GM12878 (cell line): ENCODE results near the gene ZNF281. TPM values are rescaled to one million over a fixed set of nuclear protein-coding genes. Genes with fewer than 3 reads are reported as not detected.

Source experiments
- ATAC-seq: fragments of 200-7000 bp; cut with Tn5 transposase; 3 replicates; pipeline ENCODE4 v1.9.1; 2020; ENCODE audit warnings: mild to moderate bottlenecking, moderate library complexity
- BruUV-seq: library from RNA; stranded (reverse); fragments of 400-500 nt; replicated peaks from 2 replicates; lab custom pipeline; 2021; lab: Mats Ljungman, UMichigan
- CTCF ChIA-PET: fragments of 300-600 bp; sonication (Branson Sonifier 250); formaldehyde crosslinking; extraction: SDS; loops from one replicate; lab custom pipeline; 2021; ENCODE audit warnings: inconsistent platforms; lab: Yijun Ruan, JAX
- POLR2A ChIA-PET: fragments of 350-600 bp; formaldehyde crosslinking; extraction: SDS; loops from one replicate; lab custom pipeline; 2021; ENCODE audit warnings: inconsistent platforms; lab: Charles Lee
- RAD21 ChIA-PET: fragments of 300-600 bp; sonication (Branson Sonifier 250); formaldehyde crosslinking; loops from one replicate; lab custom pipeline; 2023; ENCODE audit warnings: antibody characterized with exemption; ENCODE audit not compliant: unreplicated experiment; lab: Charles Lee
- SMC1A ChIA-PET: fragments of 300-600 bp; sonication (Branson Sonifier 250); formaldehyde crosslinking; loops from one replicate; lab custom pipeline; 2023; ENCODE audit not compliant: unreplicated experiment, uncharacterized antibody; lab: Charles Lee
- DNase-seq: peaks from one replicate; pipeline ENCODE4 v3.0.0-alpha.2; 2011; ENCODE audit warnings: low read depth, low spot score
- FAIRE-seq: peaks from 3 replicates; lab custom pipeline; 2011; peaks lifted over from hg19 to GRCh38; lab: Jason Lieb, UNC
- H2AFZ ChIP-seq: 2 replicates; pipeline ENCODE4 v1.6.0; 2011; ENCODE audit warnings: low read depth, low read length, control low read depth; ENCODE audit not compliant: control insufficient read depth
- H3K27ac ChIP-seq: 2 replicates; pipeline ENCODE4 v1.5.1; 2011; ENCODE audit warnings: control low read depth; ENCODE audit not compliant: control insufficient read depth, insufficient read depth
- H3K27me3 ChIP-seq, 2 experiments: replicated peaks in 1 of 2; 2 replicates each; pipeline versions ENCODE4 v1.6.0 to v1.6.1; 2011; ENCODE audit warnings: low read length in 1 of 2; ENCODE audit not compliant: control insufficient read depth in 2 of 2, insufficient read depth in 2 of 2
- H3K36me3 ChIP-seq, 2 experiments: 2 replicates each; pipeline ENCODE4 v1.5.1; 2011; ENCODE audit warnings: low read length in 1 of 2; ENCODE audit not compliant: control insufficient read depth in 2 of 2, insufficient read depth in 2 of 2
- H3K4me1 ChIP-seq: 2 replicates; pipeline ENCODE4 v1.6.1; 2011; ENCODE audit warnings: mild to moderate bottlenecking, low read length, moderate library complexity, mixed read lengths; ENCODE audit not compliant: control insufficient read depth, insufficient read depth
- H3K4me2 ChIP-seq: 2 replicates; pipeline ENCODE4 v1.6.0; 2011; ENCODE audit warnings: control low read depth; ENCODE audit not compliant: control insufficient read depth, insufficient read depth
- H3K4me3 ChIP-seq: fragments of 200-600 bp; sonication (generic); 2 replicates; pipeline ENCODE4 v1.5.1; 2016
- H3K79me2 ChIP-seq: 2 replicates; pipeline ENCODE4 v1.6.0; 2011; ENCODE audit warnings: low read length; ENCODE audit not compliant: control insufficient read depth, insufficient read depth
- H3K9ac ChIP-seq: 2 replicates; pipeline ENCODE4 v1.8.0; 2011; ENCODE audit warnings: low read length, control low read depth, mixed read lengths; ENCODE audit not compliant: control insufficient read depth, insufficient read depth
- H3K9me3 ChIP-seq: replicated peaks from 3 replicates; pipeline ENCODE4 v1.5.1; 2011; ENCODE audit warnings: mild to moderate bottlenecking, low read length; ENCODE audit not compliant: control insufficient read depth, insufficient read depth
- H4K20me1 ChIP-seq: 2 replicates; pipeline ENCODE4 v1.6.0; 2011; ENCODE audit not compliant: control insufficient read depth, insufficient read depth
- BMI1 ChIP-seq: fragments of 450-650 bp; IDR thresholded peaks from 2 replicates; pipeline ENCODE4 v1.6.1; 2016; ENCODE audit warnings: mild to moderate bottlenecking, moderate library complexity, borderline replicate concordance
- CHD1 ChIP-seq: IDR thresholded peaks from 2 replicates; pipeline ENCODE4 v1.6.1; 2012; ENCODE audit warnings: low read depth, low read length, improper control_type of control experiment
- FOXM1 ChIP-seq: IDR thresholded peaks from 2 replicates; pipeline ENCODE4 v1.6.1; 2012; ENCODE audit warnings: low read depth, mild to moderate bottlenecking, inconsistent platforms, low read length, moderate library complexity
- IRF4 ChIP-seq: IDR thresholded peaks from 2 replicates; pipeline ENCODE4 v1.6.1; 2011; ENCODE audit warnings: low read depth, low read length
- SP1 ChIP-seq: IDR thresholded peaks from one replicate; pipeline ENCODE4 v1.6.1; 2011; ENCODE audit warnings: low read depth, low read length
- TARDBP ChIP-seq: IDR thresholded peaks from 2 replicates; pipeline ENCODE4 v1.6.1; 2016; ENCODE audit warnings: borderline replicate concordance
- TCF12 ChIP-seq: IDR thresholded peaks from 2 replicates; pipeline ENCODE4 v1.6.1; 2011; ENCODE audit warnings: low read depth, mild to moderate bottlenecking, low read length
- WGBS: methylation state at CpG from one replicate; pipeline ENCODE4 v1.1.6; 2016; ENCODE audit warnings: low lambda C conversion rate; ENCODE audit not compliant: insufficient replicate concordance, insufficient coverage; ENCODE audit errors: missing lambda C conversion rate; 5-methylcytosine and 5-hydroxymethylcytosine counted together
- in situ Hi-C: fragments of 300-500 bp; cut with MboI; formaldehyde crosslinking; loops from 9 replicates; pipeline ENCODE4 v1.14.3; 2018; ENCODE audit warnings: mixed read lengths
- intact Hi-C: fragments of 100-400 bp; cut with micrococcal nuclease; formaldehyde crosslinking; loops from one replicate; pipeline ENCODE4 v1.14.2; 2022; ENCODE audit not compliant: unreplicated experiment
- polyA plus RNA-seq, 11 experiments: library from polyadenylated mRNA; depleted of rRNA in 4 of 11; unstranded in 6 of 11; stranded (reverse) in 5 of 11; fragments of >200 nt; fragmentation: Nextera tagmentation in 4 of 11; fragmentation: Illumina TruSeq in 1 of 11; extraction: Ambion mirVana in 4 of 11; extraction: Trizol in 1 of 11; gene quantifications; 1 replicate in 1 of 11; 2 replicates in 10 of 11; pipeline versions ENCODE4 v1.2.1 to v1.2.3, GENCODE V29; 2011 to 2016; ENCODE audit warnings: inconsistent platforms in 2 of 11, missing spikeins in 2 of 11, low read depth in 1 of 11
- total RNA-seq, 4 experiments: library from RNA; depleted of rRNA in 3 of 4; stranded (reverse); fragments of >200 nt in 3 of 4; fragmentation: Illumina TruSeq in 1 of 4; extraction: Trizol in 1 of 4; gene quantifications; 2 replicates each; pipeline versions ENCODE4 v1.2.1 to v1.2.3, GENCODE V29; 2013 to 2021
- TF ChIP-seq, protein P1 (sequence below): fragments of 450-650 bp; IDR thresholded peaks from 2 replicates; pipeline ENCODE4 v1.6.1; 2017; ENCODE audit warnings: antibody characterized with exemption, mild to moderate bottlenecking, moderate library complexity
- TF ChIP-seq, protein P2 (sequence below): fragments of 450-650 bp; IDR thresholded peaks from 2 replicates; pipeline ENCODE4 v1.6.1; 2017; ENCODE audit warnings: mild to moderate bottlenecking, moderate library complexity

Gene ZNF281
- total and polyA plus RNA-seq, 10 of the 15 experiments (the other 5 are each of a cell fraction or from before 2014, with no cell fraction given): 8.3 to 21.8 (median 15.4) TPM

DNA sequence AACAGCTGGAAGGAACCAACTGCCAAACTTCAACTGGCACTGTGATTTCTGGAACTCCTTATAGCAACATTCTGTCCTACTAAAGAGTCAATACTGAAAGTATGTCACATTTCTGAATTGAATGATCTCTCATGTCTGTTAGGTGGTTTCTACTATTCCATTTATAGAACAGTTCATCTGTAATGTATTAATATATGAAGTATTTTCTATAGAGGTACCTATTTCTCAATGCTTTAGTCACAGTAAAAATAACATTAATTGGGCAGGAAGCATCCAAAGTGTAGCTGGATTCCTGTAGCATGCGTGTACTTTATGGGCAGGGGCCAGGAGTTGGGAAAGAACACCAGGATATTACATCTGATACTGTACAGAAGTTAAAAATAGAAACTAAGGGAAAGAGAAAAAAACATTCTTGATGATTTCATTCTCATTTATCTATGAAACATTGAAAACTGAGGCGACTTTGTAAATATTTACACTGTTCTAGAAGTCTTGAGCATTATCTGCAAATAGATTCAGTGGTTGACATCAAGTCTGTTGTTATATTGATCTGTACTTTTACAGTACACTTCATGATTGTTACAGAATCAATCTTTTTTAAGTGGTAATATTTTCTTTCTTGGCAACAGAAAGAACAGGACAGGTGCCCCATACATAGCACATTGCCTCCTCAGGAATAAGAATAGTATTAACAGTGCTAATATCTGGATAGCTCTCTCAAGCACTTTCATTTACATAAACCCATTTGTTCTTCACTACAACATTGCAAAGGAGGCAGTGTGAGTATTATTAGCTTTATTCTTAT, 6.2 kb upstream of the ZNF281 start (continued):
- no peak for TF ChIP-seq CHD1
- TF ChIP-seq FOXM1: peak; percentile 91
- no peak for TF ChIP-seq SP1
- TF ChIP-seq TARDBP: no peak
- TF ChIP-seq IRF4: no peak
- no peak for TF ChIP-seq TCF12
- no peak for TF ChIP-seq BMI1

- intact Hi-C loops: loop anchor here (2.0 to 5.0 kb wide), 2 partner anchors 34 to 263 kb away; no protein-coding TSS in a partner anchor
- DNase-seq: no peak
- ChIA-PET SMC1A (interaction anchor here (0.7 to 7.2 kb wide), 13 partner anchors 11 to 73 kb away, joined by 3 to 59 read pairs (median 5); no protein-coding TSS in a partner anchor), CTCF (interaction anchor here (0.6 to 2.1 kb wide), 5 partner anchors 14 to 75 kb away, joined by 3 to 6 read pairs (median 4); no protein-coding TSS in a partner anchor), POLR2A (interaction anchor here (0.6 to 1.1 kb wide), 3 partner anchors 36 to 108 kb away, joined by 3 read pairs; no protein-coding TSS in a partner anchor), RAD21 (interaction anchor here (0.6 to 3.5 kb wide), 8 partner anchors 9 to 314 kb away, joined by 3 to 13 read pairs (median 3); no protein-coding TSS in a partner anchor)
- Histone ChIP-seq H3K79me2 (no peaks in the 10 kb centered on the region), H3K4me1 (peaks cover 19% of the 10 kb centered on the region), H3K9ac (no peak overlapping the region), H3K27me3 (no peaks in the 10 kb centered on the region), H4K20me1 (no peaks in the 10 kb centered on the region), H3K36me3 (no peaks in the 10 kb centered on the region), H3K4me3 (peak overlapping the region; percentile 45), H3K9me3 (no peaks in the 10 kb centered on the region), H3K4me2 (peak overlapping the region; percentile 78; the same call in 1 of the 2 replicates), H3K27ac (peak overlapping the region; percentile 80), H2AFZ (no peak overlapping the region)
- BruUV-seq: TSS peak; percentile 91
- in situ Hi-C loops: no loop called here
- TF ChIP-seq, protein P1, sequence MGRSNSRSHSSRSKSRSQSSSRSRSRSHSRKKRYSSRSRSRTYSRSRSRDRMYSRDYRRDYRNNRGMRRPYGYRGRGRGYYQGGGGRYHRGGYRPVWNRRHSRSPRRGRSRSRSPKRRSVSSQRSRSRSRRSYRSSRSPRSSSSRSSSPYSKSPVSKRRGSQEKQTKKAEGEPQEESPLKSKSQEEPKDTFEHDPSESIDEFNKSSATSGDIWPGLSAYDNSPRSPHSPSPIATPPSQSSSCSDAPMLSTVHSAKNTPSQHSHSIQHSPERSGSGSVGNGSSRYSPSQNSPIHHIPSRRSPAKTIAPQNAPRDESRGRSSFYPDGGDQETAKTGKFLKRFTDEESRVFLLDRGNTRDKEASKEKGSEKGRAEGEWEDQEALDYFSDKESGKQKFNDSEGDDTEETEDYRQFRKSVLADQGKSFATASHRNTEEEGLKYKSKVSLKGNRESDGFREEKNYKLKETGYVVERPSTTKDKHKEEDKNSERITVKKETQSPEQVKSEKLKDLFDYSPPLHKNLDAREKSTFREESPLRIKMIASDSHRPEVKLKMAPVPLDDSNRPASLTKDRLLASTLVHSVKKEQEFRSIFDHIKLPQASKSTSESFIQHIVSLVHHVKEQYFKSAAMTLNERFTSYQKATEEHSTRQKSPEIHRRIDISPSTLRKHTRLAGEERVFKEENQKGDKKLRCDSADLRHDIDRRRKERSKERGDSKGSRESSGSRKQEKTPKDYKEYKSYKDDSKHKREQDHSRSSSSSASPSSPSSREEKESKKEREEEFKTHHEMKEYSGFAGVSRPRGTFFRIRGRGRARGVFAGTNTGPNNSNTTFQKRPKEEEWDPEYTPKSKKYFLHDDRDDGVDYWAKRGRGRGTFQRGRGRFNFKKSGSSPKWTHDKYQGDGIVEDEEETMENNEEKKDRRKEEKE: no peak
- TF ChIP-seq, protein P2, sequence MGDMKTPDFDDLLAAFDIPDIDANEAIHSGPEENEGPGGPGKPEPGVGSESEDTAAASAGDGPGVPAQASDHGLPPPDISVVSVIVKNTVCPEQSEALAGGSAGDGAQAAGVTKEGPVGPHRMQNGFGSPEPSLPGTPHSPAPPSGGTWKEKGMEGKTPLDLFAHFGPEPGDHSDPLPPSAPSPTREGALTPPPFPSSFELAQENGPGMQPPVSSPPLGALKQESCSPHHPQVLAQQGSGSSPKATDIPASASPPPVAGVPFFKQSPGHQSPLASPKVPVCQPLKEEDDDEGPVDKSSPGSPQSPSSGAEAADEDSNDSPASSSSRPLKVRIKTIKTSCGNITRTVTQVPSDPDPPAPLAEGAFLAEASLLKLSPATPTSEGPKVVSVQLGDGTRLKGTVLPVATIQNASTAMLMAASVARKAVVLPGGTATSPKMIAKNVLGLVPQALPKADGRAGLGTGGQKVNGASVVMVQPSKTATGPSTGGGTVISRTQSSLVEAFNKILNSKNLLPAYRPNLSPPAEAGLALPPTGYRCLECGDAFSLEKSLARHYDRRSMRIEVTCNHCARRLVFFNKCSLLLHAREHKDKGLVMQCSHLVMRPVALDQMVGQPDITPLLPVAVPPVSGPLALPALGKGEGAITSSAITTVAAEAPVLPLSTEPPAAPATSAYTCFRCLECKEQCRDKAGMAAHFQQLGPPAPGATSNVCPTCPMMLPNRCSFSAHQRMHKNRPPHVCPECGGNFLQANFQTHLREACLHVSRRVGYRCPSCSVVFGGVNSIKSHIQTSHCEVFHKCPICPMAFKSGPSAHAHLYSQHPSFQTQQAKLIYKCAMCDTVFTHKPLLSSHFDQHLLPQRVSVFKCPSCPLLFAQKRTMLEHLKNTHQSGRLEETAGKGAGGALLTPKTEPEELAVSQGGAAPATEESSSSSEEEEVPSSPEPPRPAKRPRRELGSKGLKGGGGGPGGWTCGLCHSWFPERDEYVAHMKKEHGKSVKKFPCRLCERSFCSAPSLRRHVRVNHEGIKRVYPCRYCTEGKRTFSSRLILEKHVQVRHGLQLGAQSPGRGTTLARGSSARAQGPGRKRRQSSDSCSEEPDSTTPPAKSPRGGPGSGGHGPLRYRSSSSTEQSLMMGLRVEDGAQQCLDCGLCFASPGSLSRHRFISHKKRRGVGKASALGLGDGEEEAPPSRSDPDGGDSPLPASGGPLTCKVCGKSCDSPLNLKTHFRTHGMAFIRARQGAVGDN: 0 out of 2 replicates have a peak, but pooled peaks have one; percentile 59
- FAIRE-seq: no peak
- peak; percentile 80 for ATAC-seq
- 0% methylated on average over 1 of the region's 1 CpG for WGBS
Measured at GRCh38 chr1:200415227-200415626, 5.4 kb upstream of the ZNF281 start.
